WI38 (cell line): ENCODE data around the gene LPP.

Experiments used
- H3K4me3 ChIP-seq: 2 replicates; pipeline ENCODE4 v1.5.1; 2011; ENCODE audit warnings: low read depth, mild to moderate bottlenecking, control low read depth, low read length
- TF ChIP-seq, protein P1 (sequence below): IDR thresholded peaks from 2 replicates; pipeline ENCODE4 v1.5.1; 2012; ENCODE audit warnings: low read depth, mild to moderate bottlenecking, control low read depth, low read length

Gene LPP

DNA sequence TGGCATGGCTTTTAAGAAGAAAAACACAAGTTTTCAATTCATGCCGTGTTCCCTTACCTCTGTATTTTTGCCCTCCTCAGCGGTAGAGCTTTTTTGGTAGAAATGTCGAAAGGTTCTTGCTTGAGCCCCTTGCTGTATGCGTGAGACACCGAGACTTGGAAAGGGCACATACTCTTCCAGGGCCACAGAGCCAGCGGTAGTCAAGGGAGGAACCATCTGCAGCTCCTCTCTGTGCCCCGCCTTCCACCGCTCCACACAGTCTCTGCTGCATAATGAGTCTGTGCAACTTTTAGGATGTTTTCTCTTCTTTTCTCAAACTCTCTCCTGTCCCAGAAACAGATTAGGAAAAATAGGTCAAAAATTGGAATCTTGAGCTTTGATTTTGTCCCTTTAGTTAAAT is 77.5 kb downstream of the LPP start:
- no peak overlapping the region for H3K4me3 ChIP-seq
- TF ChIP-seq, protein P1, sequence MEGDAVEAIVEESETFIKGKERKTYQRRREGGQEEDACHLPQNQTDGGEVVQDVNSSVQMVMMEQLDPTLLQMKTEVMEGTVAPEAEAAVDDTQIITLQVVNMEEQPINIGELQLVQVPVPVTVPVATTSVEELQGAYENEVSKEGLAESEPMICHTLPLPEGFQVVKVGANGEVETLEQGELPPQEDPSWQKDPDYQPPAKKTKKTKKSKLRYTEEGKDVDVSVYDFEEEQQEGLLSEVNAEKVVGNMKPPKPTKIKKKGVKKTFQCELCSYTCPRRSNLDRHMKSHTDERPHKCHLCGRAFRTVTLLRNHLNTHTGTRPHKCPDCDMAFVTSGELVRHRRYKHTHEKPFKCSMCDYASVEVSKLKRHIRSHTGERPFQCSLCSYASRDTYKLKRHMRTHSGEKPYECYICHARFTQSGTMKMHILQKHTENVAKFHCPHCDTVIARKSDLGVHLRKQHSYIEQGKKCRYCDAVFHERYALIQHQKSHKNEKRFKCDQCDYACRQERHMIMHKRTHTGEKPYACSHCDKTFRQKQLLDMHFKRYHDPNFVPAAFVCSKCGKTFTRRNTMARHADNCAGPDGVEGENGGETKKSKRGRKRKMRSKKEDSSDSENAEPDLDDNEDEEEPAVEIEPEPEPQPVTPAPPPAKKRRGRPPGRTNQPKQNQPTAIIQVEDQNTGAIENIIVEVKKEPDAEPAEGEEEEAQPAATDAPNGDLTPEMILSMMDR: no peak

- TF ChIP-seq, protein P1: no peak
Observed at GRCh38 chr3:188232656-188233055, 78.7 kb downstream of the LPP start.

GRCh38 chr3:188233320-188233719 is 79.4 kb downstream of the LPP start:
- TF ChIP-seq, protein P1: no peak

More at GRCh38 chr3:188232656-188233055, 78.7 kb downstream of the LPP start:
- no peak overlapping the region for H3K4me3 ChIP-seq

DNA sequence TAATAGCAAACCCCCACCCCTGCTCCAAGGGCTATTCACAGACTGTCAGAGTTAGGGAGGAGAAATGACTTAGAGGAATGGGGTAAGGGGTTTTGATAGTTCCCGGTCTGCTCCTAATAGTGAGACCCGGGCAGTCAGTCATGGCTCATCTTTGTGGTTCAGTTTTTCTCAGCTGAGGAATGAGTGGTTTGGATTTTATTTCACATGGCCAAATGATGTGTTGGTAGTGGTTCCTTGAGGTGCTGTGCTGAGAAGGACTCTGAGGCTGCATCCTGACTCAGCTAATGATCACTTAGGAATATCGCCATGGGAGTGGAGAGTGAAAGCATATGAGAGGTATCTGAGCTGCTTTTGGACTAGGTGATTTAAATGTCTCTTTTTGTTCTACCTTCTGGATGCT is 80.2 kb downstream of the LPP start:
- H3K4me3 ChIP-seq: no peak overlapping the region
- TF ChIP-seq, protein P1: no peak

More at GRCh38 chr3:188233320-188233719, 79.4 kb downstream of the LPP start:
- H3K4me3 ChIP-seq: no peak overlapping the region

DNA sequence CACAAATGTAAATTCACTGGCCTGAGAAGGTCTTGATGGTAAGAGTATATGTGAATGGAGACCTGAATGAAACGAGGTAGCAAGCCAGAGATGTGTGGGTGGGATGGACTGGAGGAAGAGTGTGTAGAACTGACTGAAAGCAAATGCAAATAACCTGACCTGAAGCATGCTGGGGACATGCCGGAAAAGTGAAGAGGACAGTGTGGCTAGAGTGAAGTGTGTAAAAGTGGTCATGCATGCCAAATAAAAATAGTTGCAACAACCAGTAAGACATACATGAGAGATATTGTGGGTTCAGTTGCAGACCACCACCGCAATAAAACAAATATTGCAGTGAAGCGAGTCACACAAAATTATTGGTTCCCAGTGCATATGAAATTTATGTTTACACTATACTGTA is 82.3 kb downstream of the LPP start:
- TF ChIP-seq, protein P1: no peak
- H3K4me3 ChIP-seq: no peak overlapping the region

DNA sequence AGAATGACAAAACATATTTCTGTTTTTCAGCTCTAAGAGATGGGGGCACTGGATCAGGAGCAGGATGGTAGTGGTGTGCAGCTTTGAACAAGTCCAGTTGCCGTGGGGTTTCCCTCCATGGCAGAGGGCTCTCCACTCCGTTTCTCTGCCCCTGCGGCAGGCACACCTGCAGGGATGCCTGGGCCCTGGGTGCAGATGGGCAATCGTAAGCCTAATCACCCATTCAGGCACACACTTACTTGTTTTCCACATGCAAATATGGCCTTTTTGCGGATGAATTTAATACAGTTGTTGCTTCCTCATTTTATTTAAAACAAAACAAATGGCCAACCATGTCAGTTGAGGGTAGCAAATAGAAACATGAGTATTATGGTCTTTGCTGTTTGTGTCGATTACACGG is 85.1 kb downstream of the LPP start:
- H3K4me3 ChIP-seq: no peak overlapping the region
- TF ChIP-seq, protein P1: no peak

DNA sequence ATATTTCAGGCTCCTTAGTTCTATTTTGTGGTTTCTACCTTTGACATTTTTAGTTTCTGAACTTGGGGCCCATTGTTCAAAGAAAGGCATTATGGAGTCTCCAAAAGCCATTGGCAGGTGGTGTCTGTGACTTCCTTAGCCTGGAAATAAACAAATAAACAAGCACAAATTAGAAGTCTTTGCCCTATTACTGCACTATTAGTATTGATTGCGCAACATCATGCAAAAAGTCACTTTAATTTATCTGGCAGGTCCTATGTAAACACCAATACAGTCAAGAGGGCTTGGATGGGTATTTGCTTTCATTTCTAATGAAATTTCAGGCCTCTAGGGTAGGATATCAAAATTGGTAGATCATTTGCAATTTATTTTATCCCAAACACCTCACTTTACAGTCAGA is 85.6 kb downstream of the LPP start:
- TF ChIP-seq, protein P1: no peak
- no peak overlapping the region for H3K4me3 ChIP-seq
